ENCODE results near the gene TRUB2.

DNA sequence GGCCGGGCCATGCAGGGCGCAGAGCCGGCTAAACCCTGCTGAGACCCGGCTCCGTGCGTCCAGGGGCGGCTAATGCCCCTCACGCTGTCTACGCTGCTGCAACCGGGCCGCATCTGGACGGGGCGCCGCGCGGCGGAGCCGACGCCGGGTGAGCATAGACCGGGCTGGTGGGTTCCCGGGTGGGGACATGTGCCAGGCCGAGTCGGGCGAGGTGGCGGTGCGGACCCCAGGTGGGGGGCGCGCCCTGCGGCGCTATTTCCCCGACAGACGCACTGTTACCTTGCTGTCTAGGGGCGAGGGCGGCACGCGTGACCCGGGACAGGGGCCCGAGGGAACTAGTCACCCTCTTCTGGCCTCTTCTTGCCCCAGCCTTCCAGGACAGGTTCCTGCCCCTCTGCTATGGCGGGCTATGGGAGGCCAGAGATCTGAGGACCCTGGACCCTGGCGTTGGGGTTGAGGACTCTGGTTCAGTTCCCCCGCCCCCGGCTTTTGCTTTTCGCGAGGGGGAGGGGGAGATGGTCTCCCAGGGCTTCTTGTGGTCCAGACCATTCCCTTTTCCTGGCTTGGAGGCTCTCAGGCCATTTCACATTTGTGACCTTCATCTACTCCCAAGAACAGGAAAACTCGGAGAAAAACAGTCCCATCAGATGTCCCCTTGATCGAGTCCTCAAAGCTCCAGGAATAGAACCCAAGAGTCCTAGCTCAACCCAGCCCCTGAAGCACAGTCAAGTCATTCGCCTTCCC, 18.6 kb upstream of the TRUB2 start:
- TF ChIP-seq CREM (CRISPR knock-in tag; IDR thresholded peaks at IDR 0.05), result no peak
- TF ChIP-seq, protein P1, sequence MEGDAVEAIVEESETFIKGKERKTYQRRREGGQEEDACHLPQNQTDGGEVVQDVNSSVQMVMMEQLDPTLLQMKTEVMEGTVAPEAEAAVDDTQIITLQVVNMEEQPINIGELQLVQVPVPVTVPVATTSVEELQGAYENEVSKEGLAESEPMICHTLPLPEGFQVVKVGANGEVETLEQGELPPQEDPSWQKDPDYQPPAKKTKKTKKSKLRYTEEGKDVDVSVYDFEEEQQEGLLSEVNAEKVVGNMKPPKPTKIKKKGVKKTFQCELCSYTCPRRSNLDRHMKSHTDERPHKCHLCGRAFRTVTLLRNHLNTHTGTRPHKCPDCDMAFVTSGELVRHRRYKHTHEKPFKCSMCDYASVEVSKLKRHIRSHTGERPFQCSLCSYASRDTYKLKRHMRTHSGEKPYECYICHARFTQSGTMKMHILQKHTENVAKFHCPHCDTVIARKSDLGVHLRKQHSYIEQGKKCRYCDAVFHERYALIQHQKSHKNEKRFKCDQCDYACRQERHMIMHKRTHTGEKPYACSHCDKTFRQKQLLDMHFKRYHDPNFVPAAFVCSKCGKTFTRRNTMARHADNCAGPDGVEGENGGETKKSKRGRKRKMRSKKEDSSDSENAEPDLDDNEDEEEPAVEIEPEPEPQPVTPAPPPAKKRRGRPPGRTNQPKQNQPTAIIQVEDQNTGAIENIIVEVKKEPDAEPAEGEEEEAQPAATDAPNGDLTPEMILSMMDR (IDR thresholded peaks at IDR 0.05), result no peak
- TF ChIP-seq, protein P2, sequence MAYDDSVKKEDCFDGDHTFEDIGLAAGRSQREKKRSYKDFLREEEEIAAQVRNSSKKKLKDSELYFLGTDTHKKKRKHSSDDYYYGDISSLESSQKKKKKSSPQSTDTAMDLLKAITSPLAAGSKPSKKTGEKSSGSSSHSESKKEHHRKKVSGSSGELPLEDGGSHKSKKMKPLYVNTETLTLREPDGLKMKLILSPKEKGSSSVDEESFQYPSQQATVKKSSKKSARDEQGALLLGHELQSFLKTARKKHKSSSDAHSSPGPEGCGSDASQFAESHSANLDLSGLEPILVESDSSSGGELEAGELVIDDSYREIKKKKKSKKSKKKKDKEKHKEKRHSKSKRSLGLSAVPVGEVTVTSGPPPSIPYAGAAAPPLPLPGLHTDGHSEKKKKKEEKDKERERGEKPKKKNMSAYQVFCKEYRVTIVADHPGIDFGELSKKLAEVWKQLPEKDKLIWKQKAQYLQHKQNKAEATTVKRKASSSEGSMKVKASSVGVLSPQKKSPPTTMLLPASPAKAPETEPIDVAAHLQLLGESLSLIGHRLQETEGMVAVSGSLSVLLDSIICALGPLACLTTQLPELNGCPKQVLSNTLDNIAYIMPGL (CRISPR knock-in tag; IDR thresholded peaks at IDR 0.05), result no peak; the same call in 1 of the 2 replicates
- TF ChIP-seq, protein P3, sequence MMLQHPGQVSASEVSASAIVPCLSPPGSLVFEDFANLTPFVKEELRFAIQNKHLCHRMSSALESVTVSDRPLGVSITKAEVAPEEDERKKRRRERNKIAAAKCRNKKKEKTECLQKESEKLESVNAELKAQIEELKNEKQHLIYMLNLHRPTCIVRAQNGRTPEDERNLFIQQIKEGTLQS (CRISPR knock-in tag; conservative IDR thresholded peaks at IDR 0.05), result no peak
- TF ChIP-seq, protein P4, sequence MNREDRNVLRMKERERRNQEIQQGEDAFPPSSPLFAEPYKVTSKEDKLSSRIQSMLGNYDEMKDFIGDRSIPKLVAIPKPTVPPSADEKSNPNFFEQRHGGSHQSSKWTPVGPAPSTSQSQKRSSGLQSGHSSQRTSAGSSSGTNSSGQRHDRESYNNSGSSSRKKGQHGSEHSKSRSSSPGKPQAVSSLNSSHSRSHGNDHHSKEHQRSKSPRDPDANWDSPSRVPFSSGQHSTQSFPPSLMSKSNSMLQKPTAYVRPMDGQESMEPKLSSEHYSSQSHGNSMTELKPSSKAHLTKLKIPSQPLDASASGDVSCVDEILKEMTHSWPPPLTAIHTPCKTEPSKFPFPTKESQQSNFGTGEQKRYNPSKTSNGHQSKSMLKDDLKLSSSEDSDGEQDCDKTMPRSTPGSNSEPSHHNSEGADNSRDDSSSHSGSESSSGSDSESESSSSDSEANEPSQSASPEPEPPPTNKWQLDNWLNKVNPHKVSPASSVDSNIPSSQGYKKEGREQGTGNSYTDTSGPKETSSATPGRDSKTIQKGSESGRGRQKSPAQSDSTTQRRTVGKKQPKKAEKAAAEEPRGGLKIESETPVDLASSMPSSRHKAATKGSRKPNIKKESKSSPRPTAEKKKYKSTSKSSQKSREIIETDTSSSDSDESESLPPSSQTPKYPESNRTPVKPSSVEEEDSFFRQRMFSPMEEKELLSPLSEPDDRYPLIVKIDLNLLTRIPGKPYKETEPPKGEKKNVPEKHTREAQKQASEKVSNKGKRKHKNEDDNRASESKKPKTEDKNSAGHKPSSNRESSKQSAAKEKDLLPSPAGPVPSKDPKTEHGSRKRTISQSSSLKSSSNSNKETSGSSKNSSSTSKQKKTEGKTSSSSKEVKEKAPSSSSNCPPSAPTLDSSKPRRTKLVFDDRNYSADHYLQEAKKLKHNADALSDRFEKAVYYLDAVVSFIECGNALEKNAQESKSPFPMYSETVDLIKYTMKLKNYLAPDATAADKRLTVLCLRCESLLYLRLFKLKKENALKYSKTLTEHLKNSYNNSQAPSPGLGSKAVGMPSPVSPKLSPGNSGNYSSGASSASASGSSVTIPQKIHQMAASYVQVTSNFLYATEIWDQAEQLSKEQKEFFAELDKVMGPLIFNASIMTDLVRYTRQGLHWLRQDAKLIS (CRISPR knock-in tag; IDR thresholded peaks at IDR 0.05; ENCODE audit: borderline replicate concordance), result no peak
- TF ChIP-seq, protein P5, sequence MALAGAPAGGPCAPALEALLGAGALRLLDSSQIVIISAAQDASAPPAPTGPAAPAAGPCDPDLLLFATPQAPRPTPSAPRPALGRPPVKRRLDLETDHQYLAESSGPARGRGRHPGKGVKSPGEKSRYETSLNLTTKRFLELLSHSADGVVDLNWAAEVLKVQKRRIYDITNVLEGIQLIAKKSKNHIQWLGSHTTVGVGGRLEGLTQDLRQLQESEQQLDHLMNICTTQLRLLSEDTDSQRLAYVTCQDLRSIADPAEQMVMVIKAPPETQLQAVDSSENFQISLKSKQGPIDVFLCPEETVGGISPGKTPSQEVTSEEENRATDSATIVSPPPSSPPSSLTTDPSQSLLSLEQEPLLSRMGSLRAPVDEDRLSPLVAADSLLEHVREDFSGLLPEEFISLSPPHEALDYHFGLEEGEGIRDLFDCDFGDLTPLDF (CRISPR knock-in tag; IDR thresholded peaks at IDR 0.05), result no peak
- TF ChIP-seq, protein P6, sequence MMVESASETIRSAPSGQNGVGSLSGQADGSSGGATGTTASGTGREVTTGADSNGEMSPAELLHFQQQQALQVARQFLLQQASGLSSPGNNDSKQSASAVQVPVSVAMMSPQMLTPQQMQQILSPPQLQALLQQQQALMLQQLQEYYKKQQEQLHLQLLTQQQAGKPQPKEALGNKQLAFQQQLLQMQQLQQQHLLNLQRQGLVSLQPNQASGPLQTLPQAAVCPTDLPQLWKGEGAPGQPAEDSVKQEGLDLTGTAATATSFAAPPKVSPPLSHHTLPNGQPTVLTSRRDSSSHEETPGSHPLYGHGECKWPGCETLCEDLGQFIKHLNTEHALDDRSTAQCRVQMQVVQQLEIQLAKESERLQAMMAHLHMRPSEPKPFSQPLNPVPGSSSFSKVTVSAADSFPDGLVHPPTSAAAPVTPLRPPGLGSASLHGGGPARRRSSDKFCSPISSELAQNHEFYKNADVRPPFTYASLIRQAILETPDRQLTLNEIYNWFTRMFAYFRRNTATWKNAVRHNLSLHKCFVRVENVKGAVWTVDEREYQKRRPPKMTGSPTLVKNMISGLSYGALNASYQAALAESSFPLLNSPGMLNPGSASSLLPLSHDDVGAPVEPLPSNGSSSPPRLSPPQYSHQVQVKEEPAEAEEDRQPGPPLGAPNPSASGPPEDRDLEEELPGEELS (CRISPR knock-in tag; IDR thresholded peaks at IDR 0.05), result no peak
- TF ChIP-seq, protein P7, sequence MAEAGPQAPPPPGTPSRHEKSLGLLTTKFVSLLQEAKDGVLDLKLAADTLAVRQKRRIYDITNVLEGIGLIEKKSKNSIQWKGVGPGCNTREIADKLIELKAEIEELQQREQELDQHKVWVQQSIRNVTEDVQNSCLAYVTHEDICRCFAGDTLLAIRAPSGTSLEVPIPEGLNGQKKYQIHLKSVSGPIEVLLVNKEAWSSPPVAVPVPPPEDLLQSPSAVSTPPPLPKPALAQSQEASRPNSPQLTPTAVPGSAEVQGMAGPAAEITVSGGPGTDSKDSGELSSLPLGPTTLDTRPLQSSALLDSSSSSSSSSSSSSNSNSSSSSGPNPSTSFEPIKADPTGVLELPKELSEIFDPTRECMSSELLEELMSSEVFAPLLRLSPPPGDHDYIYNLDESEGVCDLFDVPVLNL (CRISPR knock-in tag; IDR thresholded peaks at IDR 0.05; ENCODE audit: borderline replicate concordance, low read depth), result no peak
- TF ChIP-seq, protein P8, sequence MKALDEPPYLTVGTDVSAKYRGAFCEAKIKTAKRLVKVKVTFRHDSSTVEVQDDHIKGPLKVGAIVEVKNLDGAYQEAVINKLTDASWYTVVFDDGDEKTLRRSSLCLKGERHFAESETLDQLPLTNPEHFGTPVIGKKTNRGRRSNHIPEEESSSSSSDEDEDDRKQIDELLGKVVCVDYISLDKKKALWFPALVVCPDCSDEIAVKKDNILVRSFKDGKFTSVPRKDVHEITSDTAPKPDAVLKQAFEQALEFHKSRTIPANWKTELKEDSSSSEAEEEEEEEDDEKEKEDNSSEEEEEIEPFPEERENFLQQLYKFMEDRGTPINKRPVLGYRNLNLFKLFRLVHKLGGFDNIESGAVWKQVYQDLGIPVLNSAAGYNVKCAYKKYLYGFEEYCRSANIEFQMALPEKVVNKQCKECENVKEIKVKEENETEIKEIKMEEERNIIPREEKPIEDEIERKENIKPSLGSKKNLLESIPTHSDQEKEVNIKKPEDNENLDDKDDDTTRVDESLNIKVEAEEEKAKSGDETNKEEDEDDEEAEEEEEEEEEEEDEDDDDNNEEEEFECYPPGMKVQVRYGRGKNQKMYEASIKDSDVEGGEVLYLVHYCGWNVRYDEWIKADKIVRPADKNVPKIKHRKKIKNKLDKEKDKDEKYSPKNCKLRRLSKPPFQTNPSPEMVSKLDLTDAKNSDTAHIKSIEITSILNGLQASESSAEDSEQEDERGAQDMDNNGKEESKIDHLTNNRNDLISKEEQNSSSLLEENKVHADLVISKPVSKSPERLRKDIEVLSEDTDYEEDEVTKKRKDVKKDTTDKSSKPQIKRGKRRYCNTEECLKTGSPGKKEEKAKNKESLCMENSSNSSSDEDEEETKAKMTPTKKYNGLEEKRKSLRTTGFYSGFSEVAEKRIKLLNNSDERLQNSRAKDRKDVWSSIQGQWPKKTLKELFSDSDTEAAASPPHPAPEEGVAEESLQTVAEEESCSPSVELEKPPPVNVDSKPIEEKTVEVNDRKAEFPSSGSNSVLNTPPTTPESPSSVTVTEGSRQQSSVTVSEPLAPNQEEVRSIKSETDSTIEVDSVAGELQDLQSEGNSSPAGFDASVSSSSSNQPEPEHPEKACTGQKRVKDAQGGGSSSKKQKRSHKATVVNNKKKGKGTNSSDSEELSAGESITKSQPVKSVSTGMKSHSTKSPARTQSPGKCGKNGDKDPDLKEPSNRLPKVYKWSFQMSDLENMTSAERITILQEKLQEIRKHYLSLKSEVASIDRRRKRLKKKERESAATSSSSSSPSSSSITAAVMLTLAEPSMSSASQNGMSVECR (CRISPR knock-in tag; IDR thresholded peaks at IDR 0.05; ENCODE audit: borderline replicate concordance), result 0 out of 2 replicates have a peak, but pooled peaks have one; percentile 30
